ENCODE results near the gene IFNL1. TPM values are rescaled to one million over a fixed set of nuclear protein-coding genes. Genes with fewer than 3 reads are reported as not detected.

IFNL1 gene
- total RNA-seq, 1 experiment from 2014 or later = not detected

- H3K27me3 ChIP-seq (replicated peaks; ENCODE audit: control insufficient read depth, insufficient read depth, low read length) = no peaks in the 10 kb centered on the region
- no peaks in the 10 kb centered on the region for H3K9me3 ChIP-seq
- ChIA-PET POLR2A (no interaction called here), CTCF (no interaction called here)
- DNase-seq = no peak
- H3K36me3 ChIP-seq (ENCODE audit: control insufficient read depth, insufficient read depth, low read length) = no peaks in the 10 kb centered on the region
- intact Hi-C loops (cut with micrococcal nuclease; ENCODE audit: unreplicated experiment) = no loop called here
- Mint-ChIP-seq H3K9me3 (ENCODE audit: unreplicated experiment) (peaks cover 12% of the 10 kb centered on the region), H3K4me1 (ENCODE audit: low read depth, unreplicated experiment) (peaks cover 15% of the 10 kb centered on the region), H3K27ac (ENCODE audit: unreplicated experiment) (no peak overlapping the region), H3K4me3 (ENCODE audit: unreplicated experiment) (no peak overlapping the region), H3K27me3 (ENCODE audit: insufficient read depth, unreplicated experiment) (no peaks in the 10 kb centered on the region), H3K36me3 (ENCODE audit: insufficient read depth, unreplicated experiment) (no peaks in the 10 kb centered on the region)
- no TSS peak for BruUV-seq (replicated peaks)
- peaks cover 19% of the 10 kb centered on the region for H3K4me1 ChIP-seq
- TF ChIP-seq, protein P1, sequence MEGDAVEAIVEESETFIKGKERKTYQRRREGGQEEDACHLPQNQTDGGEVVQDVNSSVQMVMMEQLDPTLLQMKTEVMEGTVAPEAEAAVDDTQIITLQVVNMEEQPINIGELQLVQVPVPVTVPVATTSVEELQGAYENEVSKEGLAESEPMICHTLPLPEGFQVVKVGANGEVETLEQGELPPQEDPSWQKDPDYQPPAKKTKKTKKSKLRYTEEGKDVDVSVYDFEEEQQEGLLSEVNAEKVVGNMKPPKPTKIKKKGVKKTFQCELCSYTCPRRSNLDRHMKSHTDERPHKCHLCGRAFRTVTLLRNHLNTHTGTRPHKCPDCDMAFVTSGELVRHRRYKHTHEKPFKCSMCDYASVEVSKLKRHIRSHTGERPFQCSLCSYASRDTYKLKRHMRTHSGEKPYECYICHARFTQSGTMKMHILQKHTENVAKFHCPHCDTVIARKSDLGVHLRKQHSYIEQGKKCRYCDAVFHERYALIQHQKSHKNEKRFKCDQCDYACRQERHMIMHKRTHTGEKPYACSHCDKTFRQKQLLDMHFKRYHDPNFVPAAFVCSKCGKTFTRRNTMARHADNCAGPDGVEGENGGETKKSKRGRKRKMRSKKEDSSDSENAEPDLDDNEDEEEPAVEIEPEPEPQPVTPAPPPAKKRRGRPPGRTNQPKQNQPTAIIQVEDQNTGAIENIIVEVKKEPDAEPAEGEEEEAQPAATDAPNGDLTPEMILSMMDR (IDR thresholded peaks at IDR 0.05; ENCODE audit: insufficient read depth in 1 of 2, low read depth in 1 of 2, low read length in 1 of 2, severe bottlenecking in 1 of 2, unreplicated experiment in 1 of 2) = no peak
- no peak overlapping the region for H3K4me3 ChIP-seq (ENCODE audit: low read depth, low read length)
Measured at GRCh38 chr19:39247701-39248664, 48.2 kb upstream of the IFNL1 start.

DNA sequence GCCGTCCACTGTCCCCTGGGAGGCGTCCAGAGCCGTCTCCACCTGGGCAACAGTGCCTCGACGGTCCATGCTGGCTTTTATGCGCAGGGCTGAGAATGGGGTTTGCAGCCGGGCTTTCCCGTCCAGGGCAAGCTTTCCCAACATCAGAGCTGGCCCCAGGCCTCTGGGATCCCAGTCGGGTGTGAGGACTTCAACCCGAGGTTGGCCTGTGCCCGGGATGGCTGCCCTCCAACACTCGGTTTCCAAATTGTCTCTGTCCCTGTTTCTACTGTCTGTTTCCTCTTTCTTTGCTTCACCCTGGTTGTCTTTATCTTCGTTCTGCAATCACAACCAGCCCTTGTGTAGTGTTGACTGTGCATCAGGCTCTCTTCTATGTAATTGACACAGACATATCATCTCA, 47.4 kb upstream of the IFNL1 start, which contains the start of gene IFNL4:
TSS of gene IFNL4 (minus strand) at position 51 of the 400 bp plus-strand sequence.
- H3K27ac Mint-ChIP-seq (ENCODE audit: unreplicated experiment) = no peak within 1 kb of the TSS
- no peaks in the 10 kb centered on the region for H3K27me3 Mint-ChIP-seq (ENCODE audit: insufficient read depth, unreplicated experiment)
- no peak within 1 kb of the TSS for H3K4me3 ChIP-seq (ENCODE audit: low read depth, low read length)
- no peaks in the 10 kb centered on the region for H3K36me3 ChIP-seq (ENCODE audit: control insufficient read depth, insufficient read depth, low read length)
- intact Hi-C loops (cut with micrococcal nuclease; ENCODE audit: unreplicated experiment) = no loop called here
- H3K4me3 Mint-ChIP-seq (ENCODE audit: unreplicated experiment) = no peak within 1 kb of the TSS
- no peaks in the 10 kb centered on the region for H3K9me3 ChIP-seq
- no TSS peak for BruUV-seq (replicated peaks)
- H3K4me1 ChIP-seq = peaks cover 26% of the 10 kb centered on the region
- POLR2A ChIA-PET = no interaction called here
- no peaks in the 10 kb centered on the region for H3K36me3 Mint-ChIP-seq (ENCODE audit: insufficient read depth, unreplicated experiment)
- CTCF ChIA-PET = no interaction called here
- TF ChIP-seq, protein P1 (IDR thresholded peaks at IDR 0.05; ENCODE audit: insufficient read depth in 1 of 2, low read depth in 1 of 2, low read length in 1 of 2, severe bottlenecking in 1 of 2, unreplicated experiment in 1 of 2) = no peak
- no peaks in the 10 kb centered on the region for H3K27me3 ChIP-seq (replicated peaks; ENCODE audit: control insufficient read depth, insufficient read depth, low read length)
- peaks cover 23% of the 10 kb centered on the region for H3K4me1 Mint-ChIP-seq (ENCODE audit: low read depth, unreplicated experiment)
- peaks cover 12% of the 10 kb centered on the region for H3K9me3 Mint-ChIP-seq (ENCODE audit: unreplicated experiment)
- no peak for DNase-seq

GRCh38 chr19:39251081-39251480, 45.1 kb upstream of the IFNL1 start:
- TF ChIP-seq, protein P1 (IDR thresholded peaks at IDR 0.05; ENCODE audit: insufficient read depth in 1 of 2, low read depth in 1 of 2, low read length in 1 of 2, severe bottlenecking in 1 of 2, unreplicated experiment in 1 of 2) = no peak
- 0 out of 2 replicates have a peak, but pooled peaks cover 3% of the 10 kb centered on the region for H3K9me3 ChIP-seq
- DNase-seq = no peak
- ChIA-PET CTCF (interaction anchor here (0.6 kb wide), 1 partner anchor 55 kb away, joined by 9 read pairs; no protein-coding TSS in a partner anchor), POLR2A (interaction anchor here (0.6 kb wide), 1 partner anchor 27 kb away, joined by 6 read pairs; no protein-coding TSS in a partner anchor)
- Mint-ChIP-seq H3K9me3 (ENCODE audit: unreplicated experiment) (peaks cover 12% of the 10 kb centered on the region), H3K36me3 (ENCODE audit: insufficient read depth, unreplicated experiment) (peaks cover 6% of the 10 kb centered on the region), H3K27ac (ENCODE audit: unreplicated experiment) (peak overlapping the region; percentile 18), H3K4me1 (ENCODE audit: low read depth, unreplicated experiment) (peaks cover 35% of the 10 kb centered on the region), H3K4me3 (ENCODE audit: unreplicated experiment) (no peak overlapping the region), H3K27me3 (ENCODE audit: insufficient read depth, unreplicated experiment) (no peaks in the 10 kb centered on the region)
- H3K4me1 ChIP-seq = peaks cover 42% of the 10 kb centered on the region
- H3K4me3 ChIP-seq (ENCODE audit: low read depth, low read length) = no peak overlapping the region
- H3K27me3 ChIP-seq (replicated peaks; ENCODE audit: control insufficient read depth, insufficient read depth, low read length) = no peaks in the 10 kb centered on the region
- no TSS peak for BruUV-seq (replicated peaks)
- H3K36me3 ChIP-seq (ENCODE audit: control insufficient read depth, insufficient read depth, low read length) = no peaks in the 10 kb centered on the region
- intact Hi-C loops (cut with micrococcal nuclease; ENCODE audit: unreplicated experiment) = loop anchor here (2.0 kb wide), 1 partner anchor 58 kb away; no protein-coding TSS in a partner anchor

All from Caco-2 (cell line).